H1 (cell line): ENCODE measurements around the gene MAS1L. TPM values are rescaled to one million over a fixed set of nuclear protein-coding genes. Genes with fewer than 3 reads are reported as not detected.

Experiments
- CTCF ChIA-PET: fragments of 300-600 bp; sonication (Branson Sonifier 250); formaldehyde crosslinking; loops from one replicate; lab custom pipeline; 2021; ENCODE audit not compliant: partially characterized antibody; lab: Charles Lee
- POLR2A ChIA-PET: fragments of 300-600 bp; sonication (Branson Sonifier 250); formaldehyde crosslinking; loops from one replicate; lab custom pipeline; 2021; ENCODE audit warnings: inconsistent platforms; ENCODE audit not compliant: partially characterized antibody; lab: Charles Lee
- DNase-seq, 2 experiments: peaks; one replicate each; pipeline versions ENCODE4 v3.0.0 to v3.0.0-alpha.2; 2010 to 2022; ENCODE audit warnings: low spot score in 2 of 2, low read depth in 1 of 2, mixed read lengths in 1 of 2
- FAIRE-seq: peaks from 2 replicates; lab custom pipeline; 2011; peaks lifted over from hg19 to GRCh38; lab: Jason Lieb, UNC
- H2AFZ ChIP-seq: 2 replicates; pipeline ENCODE4 v1.8.1; 2012; ENCODE audit warnings: low read length, inconsistent platforms
- H2AK5ac ChIP-seq: 2 replicates; pipeline ENCODE4 v1.6.1; 2013; ENCODE audit warnings: low read depth, low read length
- H2BK120ac ChIP-seq: replicated peaks from 2 replicates; pipeline ENCODE3; 2013; ENCODE audit warnings: low read depth, low read length, inconsistent platforms
- H2BK12ac ChIP-seq: 2 replicates; pipeline ENCODE4 v1.6.1; 2013; ENCODE audit warnings: low read depth, low read length
- H2BK15ac ChIP-seq: 2 replicates; pipeline ENCODE4 v1.6.1; 2013; ENCODE audit warnings: low read length
- H2BK20ac ChIP-seq: 2 replicates; pipeline ENCODE4 v1.6.1; 2013; ENCODE audit warnings: low read length
- H2BK5ac ChIP-seq: 2 replicates; pipeline ENCODE4 v1.6.1; 2013; ENCODE audit warnings: low read depth, low read length
- H3K14ac ChIP-seq: 2 replicates; pipeline ENCODE4 v1.6.1; 2013; ENCODE audit warnings: inconsistent platforms; ENCODE audit not compliant: insufficient read length
- H3K18ac ChIP-seq: 2 replicates; pipeline ENCODE4 v1.6.1; 2013; ENCODE audit warnings: low read length; ENCODE audit errors: extremely low read depth
- H3K23ac ChIP-seq: 2 replicates; pipeline ENCODE4 v1.6.1; 2013; ENCODE audit warnings: inconsistent platforms; ENCODE audit not compliant: insufficient read length
- H3K23me2 ChIP-seq: 2 replicates; pipeline ENCODE4 v1.6.1; 2013; ENCODE audit warnings: low read depth, low read length
- H3K27ac ChIP-seq: 2 replicates; pipeline ENCODE4 v1.6.1; 2011; ENCODE audit warnings: low read depth, low read length, inconsistent platforms
- H3K27me3 ChIP-seq, 4 experiments: replicated peaks in 1 of 4; 1 replicate in 1 of 4; 2 replicates in 3 of 4; pipeline versions ENCODE4 v1.6.1 to v1.8.1; 2011 to 2013; ENCODE audit warnings: low read length in 3 of 4, mild to moderate bottlenecking in 3 of 4, inconsistent platforms in 2 of 4, mixed read lengths in 2 of 4, moderate library complexity in 1 of 4; ENCODE audit not compliant: control insufficient read depth in 3 of 4, insufficient read depth in 3 of 4; ENCODE audit errors: extremely low read depth in 1 of 4
- H3K36me3 ChIP-seq, 4 experiments: 2 replicates each; pipeline versions ENCODE4 v1.6.1 to v1.8.1; 2011 to 2013; ENCODE audit warnings: mild to moderate bottlenecking in 4 of 4, low read length in 3 of 4, moderate library complexity in 2 of 4, control low read depth in 1 of 4, inconsistent platforms in 1 of 4; ENCODE audit not compliant: insufficient read depth in 4 of 4, control insufficient read depth in 2 of 4
- H3K4ac ChIP-seq: replicated peaks from 2 replicates; pipeline ENCODE3; 2013; ENCODE audit warnings: low read length, low read depth, mixed read lengths, inconsistent platforms; ENCODE audit not compliant: insufficient read length
- H3K4me1 ChIP-seq, 4 experiments: replicated peaks in 1 of 4; 1 replicate in 1 of 4; 2 replicates in 3 of 4; pipeline versions ENCODE4 v1.6.1 to v1.8.1; 2011 to 2013; ENCODE audit warnings: low read length in 3 of 4, inconsistent platforms in 2 of 4, mixed read lengths in 1 of 4; ENCODE audit not compliant: insufficient read depth in 4 of 4, control insufficient read depth in 3 of 4
- H3K4me2 ChIP-seq, 2 experiments: 2 replicates each; pipeline versions ENCODE4 v1.6.1 to v1.8.1; 2011 to 2013; ENCODE audit warnings: low read depth in 2 of 2, low read length in 2 of 2, control low read depth in 1 of 2, inconsistent platforms in 1 of 2, mild to moderate bottlenecking in 1 of 2; ENCODE audit not compliant: insufficient read depth in 1 of 2
- H3K4me3 ChIP-seq, 4 experiments: fragments of 200-600, 300-600 bp in 1 of 4; sonication (generic), shearing (Covaris generic), sonication (Bioruptor Twin) in 1 of 4; 2 replicates each; pipeline versions ENCODE4 v1.5.1 to v1.8.1; 2011 to 2016; ENCODE audit warnings: low read length in 4 of 4, low read depth in 3 of 4, control low read depth in 2 of 4, inconsistent platforms in 2 of 4, mild to moderate bottlenecking in 2 of 4, mixed read lengths in 1 of 4, moderate library complexity in 1 of 4; ENCODE audit not compliant: insufficient read depth in 2 of 4; ENCODE audit errors: extremely low read depth in 1 of 4
- H3K56ac ChIP-seq: replicated peaks from 2 replicates; pipeline ENCODE3; 2013; ENCODE audit warnings: low read depth, mild to moderate bottlenecking, mixed read lengths, low read length, inconsistent platforms; ENCODE audit not compliant: insufficient read length
- H3K79me1 ChIP-seq: 2 replicates; pipeline ENCODE4 v1.6.1; 2013; ENCODE audit warnings: low read depth, low read length, control low read depth
- H3K79me2 ChIP-seq, 2 experiments: 2 replicates each; pipeline versions ENCODE4 v1.6.1 to v1.8.1; 2012 to 2013; ENCODE audit warnings: low read length in 2 of 2, mild to moderate bottlenecking in 2 of 2, inconsistent platforms in 1 of 2; ENCODE audit not compliant: insufficient read depth in 2 of 2, control insufficient read depth in 1 of 2
- H3K9ac ChIP-seq, 4 experiments: replicated peaks in 1 of 4; 1 replicate in 1 of 4; 2 replicates in 3 of 4; pipeline versions ENCODE4 v1.6.1 to v1.8.1; 2011 to 2013; ENCODE audit warnings: low read depth in 3 of 4, low read length in 3 of 4, control low read depth in 2 of 4, mild to moderate bottlenecking in 2 of 4, moderate library complexity in 2 of 4, inconsistent platforms in 1 of 4; ENCODE audit errors: extremely low read depth in 1 of 4
- H3K9me3 ChIP-seq, 2 experiments: 2 replicates each; pipeline versions ENCODE4 v1.6.1 to v1.8.1; 2012 to 2013; ENCODE audit warnings: mild to moderate bottlenecking in 2 of 2, moderate library complexity in 2 of 2, control low read depth in 1 of 2, inconsistent platforms in 1 of 2, low read depth in 1 of 2, low read length in 1 of 2, mixed read lengths in 1 of 2; ENCODE audit not compliant: insufficient read depth in 2 of 2
- H4K20me1 ChIP-seq, 2 experiments: replicated peaks in 1 of 2; 2 replicates each; pipeline versions ENCODE3 to v1.8.1; 2011 to 2013; ENCODE audit warnings: inconsistent platforms in 2 of 2, low read length in 2 of 2, mild to moderate bottlenecking in 1 of 2; ENCODE audit not compliant: insufficient read depth in 2 of 2, control insufficient read depth in 1 of 2
- H4K5ac ChIP-seq: 2 replicates; pipeline ENCODE4 v1.6.1; 2013; ENCODE audit warnings: low read length, low read depth, mixed read lengths, inconsistent platforms; ENCODE audit not compliant: insufficient read length
- H4K8ac ChIP-seq: 2 replicates; pipeline ENCODE4 v1.8.0; 2013; ENCODE audit warnings: mild to moderate bottlenecking, moderate library complexity, low read length, inconsistent platforms; ENCODE audit not compliant: insufficient read depth; ENCODE audit errors: extremely low read depth
- H4K91ac ChIP-seq: replicated peaks from 2 replicates; pipeline ENCODE3; 2013; ENCODE audit warnings: low read length, mixed read lengths, inconsistent platforms; ENCODE audit not compliant: insufficient read length
- BCL11A ChIP-seq, 2 experiments: IDR thresholded peaks; one replicate each; pipeline ENCODE4 v1.6.1; 2011; ENCODE audit warnings: low read depth in 2 of 2, low read length in 2 of 2, mild to moderate bottlenecking in 2 of 2
- CTBP2 ChIP-seq: IDR thresholded peaks from 2 replicates; pipeline ENCODE4 v1.7.0; 2011; ENCODE audit warnings: borderline replicate concordance, mild to moderate bottlenecking, moderate library complexity, mixed read lengths, low read length; ENCODE audit not compliant: insufficient read depth, insufficient read length
- JUN ChIP-seq: IDR thresholded peaks from 2 replicates; pipeline ENCODE4 v1.6.1; 2011; ENCODE audit warnings: low read depth, mild to moderate bottlenecking, improper control_type of control experiment, low read length
- RXRA ChIP-seq: IDR thresholded peaks from 2 replicates; pipeline ENCODE4 v1.6.1; 2011; ENCODE audit warnings: low read depth, mild to moderate bottlenecking, low read length, moderate library complexity; ENCODE audit not compliant: insufficient read depth
- SIN3A ChIP-seq, 2 experiments: IDR thresholded peaks in 1 of 2; conservative IDR thresholded peaks in 1 of 2; 2 replicates each; pipeline ENCODE4 v1.6.1; 2011 to 2012; ENCODE audit warnings: low read length in 2 of 2, improper control_type of control experiment in 1 of 2, low read depth in 1 of 2, mild to moderate bottlenecking in 1 of 2
- TAF7 ChIP-seq: optimal IDR thresholded peaks from 2 replicates; pipeline ENCODE3; 2011; ENCODE audit warnings: low read depth, mild to moderate bottlenecking, inconsistent platforms, low read length, moderate library complexity, borderline replicate concordance
- TBP ChIP-seq: IDR thresholded peaks from 2 replicates; pipeline ENCODE4 v1.6.1; 2011; ENCODE audit warnings: low read depth, low read length, improper control_type of control experiment
- WGBS, 2 experiments: shearing (Covaris generic) in 1 of 2; methylation state at CpG; one replicate each; pipeline versions ENCODE4 v1.1.6 to v1.1.7; 2013 to 2015; ENCODE audit warnings: low lambda C conversion rate in 2 of 2, mixed read lengths in 2 of 2, inconsistent platforms in 1 of 2, low coverage in 1 of 2, missing lambda C conversion rate in 1 of 2; ENCODE audit not compliant: insufficient replicate concordance in 2 of 2, insufficient coverage in 1 of 2, insufficient read length in 1 of 2; ENCODE audit errors: extremely low coverage in 1 of 2, missing lambda C conversion rate in 1 of 2; 5-methylcytosine and 5-hydroxymethylcytosine counted together
- polyA plus RNA-seq, 7 experiments: library from polyadenylated mRNA; depleted of rRNA in 3 of 7; stranded (reverse) in 5 of 7; unstranded in 2 of 7; fragments of >200 nt in 5 of 7; fragments of 200-250 nt in 2 of 7; gene quantifications; 1 replicate in 5 of 7; 2 replicates in 1 of 7; 4 replicates in 1 of 7; pipeline versions ENCODE4 v1.2.1 to v1.2.3, GENCODE V29; 2011 to 2013; ENCODE audit warnings: missing spikeins in 2 of 7, mixed read lengths in 2 of 7
- total RNA-seq: library from RNA; stranded (reverse); fragmentation: NEBNext Ultra II Directional; extraction: Animal tissue kit (Norgen Biotek cat#: 25700); gene quantifications from 2 replicates; pipeline ENCODE4 v1.2.1, GENCODE V29; 2021

The MAS1L gene
- total and polyA plus RNA-seq, 2 of the 8 experiments (the other 6 are each of a cell fraction or from before 2014, with no cell fraction given): not detected

DNA sequence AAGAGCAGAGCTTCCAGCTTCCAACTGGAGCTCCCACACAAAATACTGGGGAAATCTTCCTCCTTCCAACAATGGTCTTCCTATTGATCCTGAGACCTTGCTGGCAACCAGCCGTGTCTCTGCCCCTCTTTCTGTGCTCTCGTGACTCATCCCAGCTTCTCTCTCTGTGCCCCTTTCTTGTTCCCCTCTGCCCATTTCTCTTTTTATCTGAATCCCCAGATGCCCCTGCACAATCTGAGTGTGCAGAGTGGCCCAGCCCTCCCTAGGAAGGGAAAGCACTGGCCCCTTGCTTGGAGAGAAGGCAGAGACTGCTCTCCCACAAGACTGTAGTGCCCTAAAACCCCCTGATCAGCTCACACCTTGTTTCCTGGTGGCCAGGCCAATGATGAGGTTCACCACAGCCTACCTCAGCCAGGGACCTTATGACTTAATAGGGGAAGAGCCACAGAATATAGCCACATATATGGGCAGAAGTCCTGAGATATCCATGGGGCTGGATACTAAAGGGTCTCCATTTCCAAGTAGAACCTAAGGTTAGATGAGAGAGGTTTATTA is 23.1 kb upstream of the MAS1L start:
- H2BK15ac ChIP-seq: no peak overlapping the region
- CTCF ChIA-PET: interaction anchor here (0.6 to 2.9 kb wide), 5 partner anchors 9 to 179 kb away, joined by 3 to 9 read pairs (median 3); no protein-coding TSS in a partner anchor
- H3K27me3 ChIP-seq: no peaks in the 10 kb centered on the region; a peak in 2 of 7 replicates
- FAIRE-seq (no peak), DNase-seq (no peak)
- no peak overlapping the region for H2BK20ac ChIP-seq
- H3K79me2 ChIP-seq: no peaks in the 10 kb centered on the region
- H4K5ac ChIP-seq: no peak overlapping the region
- H3K18ac ChIP-seq: no peak overlapping the region
- no peak overlapping the region for H4K8ac ChIP-seq
- no peak overlapping the region for H2AK5ac ChIP-seq
- no peaks in the 10 kb centered on the region for H3K36me3 ChIP-seq
- H2BK12ac ChIP-seq: no peak overlapping the region
- H2AFZ ChIP-seq: no peak overlapping the region
- H3K56ac ChIP-seq: no peak overlapping the region
- no peaks in the 10 kb centered on the region for H3K23me2 ChIP-seq
- H2BK120ac ChIP-seq: no peak overlapping the region
- H3K23ac ChIP-seq: no peak overlapping the region
- H3K9ac ChIP-seq: no peak overlapping the region
- H3K4me1 ChIP-seq: no peaks in the 10 kb centered on the region
- no peaks in the 10 kb centered on the region for H3K9me3 ChIP-seq
- H3K4me2 ChIP-seq: no peak overlapping the region
- H4K20me1 ChIP-seq: no peaks in the 10 kb centered on the region
- H4K91ac ChIP-seq: no peak overlapping the region
- no peaks in the 10 kb centered on the region; the same call in 1 of the 2 replicates for H3K79me1 ChIP-seq
- no peak for TF ChIP-seq CTBP2
- no peak for TF ChIP-seq JUN
- TF ChIP-seq TAF7: no peak
- TF ChIP-seq TBP: no peak
- no peak for TF ChIP-seq BCL11A (IDR thresholded peaks at IDR 0.05; ENCODE audit: low read depth in 2 of 2, low read length in 2 of 2)
- no peak for TF ChIP-seq SIN3A (conservative IDR thresholded peaks at IDR 0.05 in 1 of 2, IDR thresholded peaks at IDR 0.05 in 1 of 2; ENCODE audit: low read depth in 1 of 2, low read length in 2 of 2)
- TF ChIP-seq RXRA: no peak
- TF ChIP-seq, all 59 proteins: peak for 0
- WGBS, 2 experiments: 91% methylated on average over 2 of the region's 2 CpGs; no CpG with 5 or more reads in 1 of the 2 experiments
- H3K27ac ChIP-seq: no peak overlapping the region
- H3K4ac ChIP-seq: no peak overlapping the region
- H3K14ac ChIP-seq: no peak overlapping the region
- no peak overlapping the region for H2BK5ac ChIP-seq
- POLR2A ChIA-PET: no interaction called here
- no peak overlapping the region for H3K4me3 ChIP-seq
